Measurements from ENCODE around the gene KCNK15. TPM values are rescaled to one million over a fixed set of nuclear protein-coding genes. Genes with fewer than 3 reads are reported as not detected.

The KCNK15 gene
- total RNA-seq, 1 donor from 2014 or later, result 1.0 TPM

GRCh38 chr20:44715499-44716308 lies 30.0 kb upstream of the KCNK15 start:
- no peak for ATAC-seq

GRCh38 chr20:44716309-44717106 lies 29.2 kb upstream of the KCNK15 start:
- peak; percentile 54 for ATAC-seq

- peak; percentile 28 for ATAC-seq
Observed at GRCh38 chr20:44717986-44718385, 27.7 kb upstream of the KCNK15 start.

GRCh38 chr20:44719841-44720240 lies 25.8 kb upstream of the KCNK15 start:
- ATAC-seq, result no peak

- no peak for ATAC-seq
Observed at GRCh38 chr20:44720621-44720996, 25.1 kb upstream of the KCNK15 start.

GRCh38 chr20:44720997-44721784 lies 24.5 kb upstream of the KCNK15 start:
- no peak for ATAC-seq

- ATAC-seq, result no peak
Observed at GRCh38 chr20:44721785-44722054, 23.9 kb upstream of the KCNK15 start.

- ATAC-seq, result no peak
Observed at GRCh38 chr20:44722990-44723389, 22.7 kb upstream of the KCNK15 start.

GRCh38 chr20:44723391-44723790 lies 22.3 kb upstream of the KCNK15 start:
- ATAC-seq, result no peak

GRCh38 chr20:44723798-44724362 lies 21.8 kb upstream of the KCNK15 start:
- no peak for ATAC-seq

- no peak for ATAC-seq
Observed at GRCh38 chr20:44724423-44725091, 21.1 kb upstream of the KCNK15 start.

GRCh38 chr20:44725837-44726236 lies 19.8 kb upstream of the KCNK15 start:
- no peak for ATAC-seq

- no peak for ATAC-seq
Observed at GRCh38 chr20:44727039-44727438, 18.6 kb upstream of the KCNK15 start.

- no peak for ATAC-seq
Observed at GRCh38 chr20:44727651-44728050, 18.0 kb upstream of the KCNK15 start.

- peak; percentile 72 for ATAC-seq
Observed at GRCh38 chr20:44728801-44729443, 16.7 kb upstream of the KCNK15 start.

GRCh38 chr20:44730441-44730840 lies 15.2 kb upstream of the KCNK15 start:
- no peak for ATAC-seq

GRCh38 chr20:44731657-44732056 lies 14.0 kb upstream of the KCNK15 start:
- no peak for ATAC-seq

GRCh38 chr20:44732327-44732726 lies 13.3 kb upstream of the KCNK15 start:
- ATAC-seq, result no peak

- ATAC-seq, result peak; percentile 66
Observed at GRCh38 chr20:44733341-44734069, 12.2 kb upstream of the KCNK15 start.

- ATAC-seq, result no peak
Observed at GRCh38 chr20:44734938-44735337, 10.7 kb upstream of the KCNK15 start.

GRCh38 chr20:44735816-44736169 lies 9.9 kb upstream of the KCNK15 start:
- no peak for ATAC-seq

Data from esophagus mucosa (tissue), 1 donor.